Psoas muscle (tissue), 8 donors: ENCODE data around the gene PEX14. TPM values are rescaled to one million over a fixed set of nuclear protein-coding genes. Genes with fewer than 3 reads are reported as not detected.

Experiments
- ATAC-seq, 4 donors: fragments of 200-7000 bp; cut with Tn5 transposase; one replicate each; pipeline ENCODE4 v1.9.1; 2020; ENCODE audit warnings: moderate library complexity in 3 of 4, mild to moderate bottlenecking in 2 of 4
- DNase-seq, 2 donors: peaks; one replicate each; pipeline ENCODE4 v3.0.0-alpha.2; 2020
- H3K27ac ChIP-seq: fragments of 200-600 bp; one replicate; pipeline ENCODE4 v1.8.0; 2022
- H3K27me3 ChIP-seq, 3 donors: fragments of 200-600 bp in 1 of 3; one replicate each; pipeline versions ENCODE4 v1.6.1 to v1.8.0; 2013 to 2022; ENCODE audit warnings: low read length in 2 of 3, mild to moderate bottlenecking in 2 of 3, moderate library complexity in 1 of 3; ENCODE audit not compliant: insufficient read depth in 3 of 3
- H3K36me3 ChIP-seq, 2 donors: fragments of 200-600 bp in 1 of 2; one replicate each; pipeline versions ENCODE4 v1.6.1 to v1.8.0; 2013 to 2022; ENCODE audit warnings: low read depth in 1 of 2, mild to moderate bottlenecking in 1 of 2, moderate library complexity in 1 of 2; ENCODE audit not compliant: insufficient read depth in 1 of 2
- H3K4me1 ChIP-seq: fragments of 200-600 bp; one replicate; pipeline ENCODE4 v1.8.0; 2022
- H3K4me3 ChIP-seq: fragments of 200-600 bp; one replicate; pipeline ENCODE4 v1.8.0; 2022; ENCODE audit warnings: mild to moderate bottlenecking
- H3K9me3 ChIP-seq: fragments of 200-600 bp; one replicate; pipeline ENCODE4 v1.8.0; 2022
- WGBS, 3 donors: extraction: QIAGEN DNeasy Blood & Tissue Kit; methylation state at CpG; one replicate each; pipeline versions ENCODE4 v1.1.6 to v1.1.7; 2013; 5-methylcytosine and 5-hydroxymethylcytosine counted together
- intact Hi-C, 2 donors: fragments of 100-400 bp; cut with DNase I; formaldehyde crosslinking; loops; one replicate each; pipeline versions ENCODE4 v1.11.0 to v1.14.2; 2022
- polyA plus RNA-seq, 3 donors: library from polyadenylated mRNA; stranded (reverse); fragments of 200-250 nt; gene quantifications; one replicate each; pipeline ENCODE4 v1.2.3, GENCODE V29; 2013
- total RNA-seq, 4 donors: library from RNA; stranded (reverse); fragmentation: NEBNext Ultra II Directional in 2 of 4; extraction: Animal tissue kit (Norgen Biotek cat#: 25700) in 2 of 4; gene quantifications; one replicate each; pipeline versions ENCODE4 v1.2.1 to v1.2.4, GENCODE V29; 2021 to 2023
- TF ChIP-seq, protein P1 (sequence below): fragments of 200-600 bp; IDR thresholded peaks from one replicate; pipeline ENCODE4 v1.8.0; 2022; ENCODE audit warnings: antibody characterized with exemption
- donor health status: healthy with polysubstance abuse.
- donor health status: DM: no; HTN: no; CAD: no; lungs with moderate emphysema.
- donor health status: Bipolar disorder and iron deficiency.
- donor health status: healthy.
- donor health status: DM: yes; HTN: yes; CAD: no.
- donor health status: DM: no; HTN: no; CAD: no.
- donor health status: DM: no; HTN: no; CAD: no.
- donor health status: DM: yes; HTN: yes; CAD: no.

The PEX14 gene
- total and polyA plus RNA-seq, 7 donors = 13.7 to 23.5 (median 20.7) TPM

- DNase-seq = peak; percentile 84 to 96
- peak overlapping the region; percentile 92 for H3K27ac ChIP-seq
Observed at GRCh38 chr1:10664251-10664650, 189.5 kb downstream of the PEX14 start.

GRCh38 chr1:10665226-10665625 lies 190.5 kb downstream of the PEX14 start:
- DNase-seq (no peak), ATAC-seq (no peak)
- Histone ChIP-seq H3K27me3 (no peaks in the 10 kb centered on the region), H3K36me3 (peaks cover 0 to 13% of the 10 kb centered on the region in 2 donors), H3K9me3 (no peaks in the 10 kb centered on the region), H3K4me1 (peaks cover 72% of the 10 kb centered on the region), H3K4me3 (no peak overlapping the region), H3K27ac (peak overlapping the region; percentile 92)
- TF ChIP-seq, protein P1, sequence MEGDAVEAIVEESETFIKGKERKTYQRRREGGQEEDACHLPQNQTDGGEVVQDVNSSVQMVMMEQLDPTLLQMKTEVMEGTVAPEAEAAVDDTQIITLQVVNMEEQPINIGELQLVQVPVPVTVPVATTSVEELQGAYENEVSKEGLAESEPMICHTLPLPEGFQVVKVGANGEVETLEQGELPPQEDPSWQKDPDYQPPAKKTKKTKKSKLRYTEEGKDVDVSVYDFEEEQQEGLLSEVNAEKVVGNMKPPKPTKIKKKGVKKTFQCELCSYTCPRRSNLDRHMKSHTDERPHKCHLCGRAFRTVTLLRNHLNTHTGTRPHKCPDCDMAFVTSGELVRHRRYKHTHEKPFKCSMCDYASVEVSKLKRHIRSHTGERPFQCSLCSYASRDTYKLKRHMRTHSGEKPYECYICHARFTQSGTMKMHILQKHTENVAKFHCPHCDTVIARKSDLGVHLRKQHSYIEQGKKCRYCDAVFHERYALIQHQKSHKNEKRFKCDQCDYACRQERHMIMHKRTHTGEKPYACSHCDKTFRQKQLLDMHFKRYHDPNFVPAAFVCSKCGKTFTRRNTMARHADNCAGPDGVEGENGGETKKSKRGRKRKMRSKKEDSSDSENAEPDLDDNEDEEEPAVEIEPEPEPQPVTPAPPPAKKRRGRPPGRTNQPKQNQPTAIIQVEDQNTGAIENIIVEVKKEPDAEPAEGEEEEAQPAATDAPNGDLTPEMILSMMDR = no peak
- intact Hi-C loops = loop anchor here in 1 of 2 donors (10.0 kb wide), 1 partner anchor 130 kb away; no protein-coding TSS in a partner anchor
- 95 to 97% (median 96%) methylated on average over 31 of the region's 31 CpGs for WGBS, 3 donors

More at GRCh38 chr1:10664251-10664650, 189.5 kb downstream of the PEX14 start:
- no peaks in the 10 kb centered on the region for H3K9me3 ChIP-seq
- ATAC-seq = peak; percentile 83 to 84 (median 83)
- peaks cover 63% of the 10 kb centered on the region for H3K4me1 ChIP-seq
- 15 to 27% (median 23%) methylated on average over 12 to 15 of the region's 15 CpGs for WGBS, 3 donors
- intact Hi-C loops = loop anchor here in 1 of 2 donors (10.0 kb wide), 1 partner anchor 129 kb away; no protein-coding TSS in a partner anchor
- no peaks in the 10 kb centered on the region for H3K27me3 ChIP-seq
- TF ChIP-seq, protein P1 = no peak
- H3K36me3 ChIP-seq = peaks cover 0 to 23% of the 10 kb centered on the region in 2 donors
- H3K4me3 ChIP-seq = no peak overlapping the region

GRCh38 chr1:10665930-10666850 lies 191.4 kb downstream of the PEX14 start:
- Histone ChIP-seq H3K27ac (peak overlapping the region; percentile 92), H3K27me3 (no peaks in the 10 kb centered on the region), H3K4me3 (no peak overlapping the region), H3K4me1 (peaks cover 73% of the 10 kb centered on the region), H3K36me3 (peaks cover 0 to 6% of the 10 kb centered on the region in 2 donors), H3K9me3 (no peaks in the 10 kb centered on the region)
- TF ChIP-seq, protein P1 = no peak
- ATAC-seq = peak; percentile 77 to 83 (median 81)
- peak; percentile 84 to 95 for DNase-seq
- intact Hi-C loops = loop anchor here in 1 of 2 donors (10.0 kb wide), 1 partner anchor 131 kb away; no protein-coding TSS in a partner anchor
- 61 to 73% (median 67%) methylated on average over 34 to 36 of the region's 36 CpGs for WGBS, 3 donors

DNA sequence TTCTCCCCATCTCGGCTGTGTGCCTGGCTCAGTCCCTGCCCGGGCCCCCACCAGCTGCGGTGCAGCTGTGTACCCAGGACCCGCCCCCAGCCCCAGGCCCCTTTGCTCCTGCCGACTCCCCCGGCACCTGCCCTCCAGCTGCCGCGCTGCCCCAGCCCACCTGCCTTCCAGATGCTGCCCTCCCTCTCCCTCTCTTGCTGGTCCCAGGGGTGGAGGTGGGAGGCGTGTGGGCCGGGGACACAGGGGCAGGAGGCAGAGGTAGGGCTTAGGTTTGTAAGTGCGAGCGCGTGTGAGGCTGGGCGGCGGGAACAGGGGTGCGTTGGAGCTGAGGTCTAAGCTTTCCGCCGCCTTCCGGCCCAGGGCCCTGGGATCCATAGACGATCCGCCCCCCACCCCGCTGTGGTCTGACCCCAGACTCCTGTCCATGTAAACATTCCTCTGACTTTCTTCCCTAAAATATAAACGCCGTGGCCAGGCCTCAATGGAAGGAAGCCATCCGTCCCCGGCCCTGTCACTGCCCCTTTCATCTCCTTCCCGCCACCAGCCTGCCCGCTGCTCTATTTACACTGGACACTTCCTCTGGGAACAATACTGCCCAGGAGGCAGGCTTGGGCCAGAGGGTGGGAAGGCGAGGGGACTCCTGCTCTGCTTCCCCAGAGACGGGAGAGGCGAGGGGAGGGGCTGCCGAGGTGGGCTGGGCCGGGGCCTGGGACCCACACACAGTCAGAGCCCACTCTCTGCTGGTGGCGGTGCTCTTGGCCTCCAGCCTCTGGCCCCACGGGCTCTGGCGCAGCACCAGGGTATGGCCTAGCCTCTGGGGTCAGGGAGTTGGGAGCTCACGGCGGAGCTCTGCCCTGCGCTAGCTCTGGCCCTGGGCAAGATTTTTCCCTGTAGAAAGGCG lies 193.4 kb downstream of the PEX14 start:
- WGBS, 3 donors = 62 to 64% (median 64%) methylated on average over 38 to 40 of the region's 40 CpGs
- H3K27ac ChIP-seq = peak overlapping the region; percentile 92
- H3K36me3 ChIP-seq = peaks cover 0 to 6% of the 10 kb centered on the region in 2 donors
- H3K4me1 ChIP-seq = peaks cover 68% of the 10 kb centered on the region
- intact Hi-C loops = loop anchor here in 1 of 2 donors (10.0 kb wide), 1 partner anchor 133 kb away; no protein-coding TSS in a partner anchor
- H3K9me3 ChIP-seq = no peaks in the 10 kb centered on the region
- TF ChIP-seq, protein P1 = no peak
- ATAC-seq (no peak), DNase-seq (no peak)
- no peak overlapping the region for H3K4me3 ChIP-seq
- H3K27me3 ChIP-seq = no peaks in the 10 kb centered on the region
